Hematopoietic multipotent progenitor cell treated with erythropoietin and hydrocortisone succinate and interleukin-3 and kit ligand, for 17 days (in vitro differentiated cells): ENCODE results near the gene PDE4B.

Experiments
- DNase-seq: peaks from one replicate; pipeline ENCODE4 v3.0.0-alpha.2; 2015; ENCODE audit warnings: low spot score

PDE4B gene

GRCh38 chr1:66360285-66360724 lies 567.6 kb downstream of the PDE4B start:
- DNase-seq: no peak

- DNase-seq: no peak
Observed at GRCh38 chr1:66364578-66365391, 572.1 kb downstream of the PDE4B start.

GRCh38 chr1:66365635-66366034 lies 572.9 kb downstream of the PDE4B start:
- no peak for DNase-seq

- no peak for DNase-seq
Observed at GRCh38 chr1:66366634-66367033, 573.9 kb downstream of the PDE4B start.

GRCh38 chr1:66367369-66367768 lies 574.7 kb downstream of the PDE4B start:
- no peak for DNase-seq

- no peak for DNase-seq
Observed at GRCh38 chr1:66368261-66368660, 575.6 kb downstream of the PDE4B start.

GRCh38 chr1:66370462-66370971 lies 577.8 kb downstream of the PDE4B start:
- no peak for DNase-seq

GRCh38 chr1:66371233-66372005 lies 578.7 kb downstream of the PDE4B start:
- DNase-seq: no peak

- no peak for DNase-seq
Observed at GRCh38 chr1:66372522-66373101, 579.9 kb downstream of the PDE4B start.

- no peak for DNase-seq
Observed at GRCh38 chr1:66373157-66373591, 580.5 kb downstream of the PDE4B start.

GRCh38 chr1:66374148-66374547 lies 581.5 kb downstream of the PDE4B start:
- no peak for DNase-seq

GRCh38 chr1:66374561-66375111 lies 581.9 kb downstream of the PDE4B start:
- no peak for DNase-seq

- DNase-seq: no peak
Observed at GRCh38 chr1:66375125-66375524, 582.4 kb downstream of the PDE4B start.

GRCh38 chr1:66380452-66381212 lies 587.9 kb downstream of the PDE4B start:
- no peak for DNase-seq

- DNase-seq: no peak
Observed at GRCh38 chr1:66381621-66382275, 589.1 kb downstream of the PDE4B start.

GRCh38 chr1:66383168-66383567 lies 590.5 kb downstream of the PDE4B start:
- no peak for DNase-seq

- DNase-seq: no peak
Observed at GRCh38 chr1:66383611-66384010, 590.9 kb downstream of the PDE4B start.

- no peak for DNase-seq
Observed at GRCh38 chr1:66384258-66384921, 591.7 kb downstream of the PDE4B start.

- DNase-seq: no peak
Observed at GRCh38 chr1:66386712-66387111, 594.0 kb downstream of the PDE4B start.

GRCh38 chr1:66388913-66389312 lies 596.2 kb downstream of the PDE4B start:
- no peak for DNase-seq
